A673 (cell line): ENCODE results near the gene PANX3. TPM values are rescaled to one million over a fixed set of nuclear protein-coding genes. Genes with fewer than 3 reads are reported as not detected.

ENCODE experiments used
- BruUV-seq: library from RNA; stranded (reverse); fragments of 400-500 nt; replicated peaks from 2 replicates; lab custom pipeline; 2021; lab: Mats Ljungman, UMichigan
- CTCF ChIA-PET: fragments of 300-600 bp; sonication (Branson Sonifier 250); formaldehyde crosslinking; loops from one replicate; lab custom pipeline; 2022; ENCODE audit warnings: antibody characterized with exemption; lab: Charles Lee
- POLR2A ChIA-PET: fragments of 300-600 bp; sonication (Branson Sonifier 250); formaldehyde crosslinking; loops from one replicate; lab custom pipeline; 2022; ENCODE audit warnings: antibody characterized with exemption; ENCODE audit not compliant: low non-redundant PET; lab: Charles Lee
- DNase-seq: peaks from one replicate; pipeline ENCODE4 v3.0.0-alpha.2; 2015; ENCODE audit warnings: low spot score
- H3K27ac ChIP-seq: fragments of 200-600 bp; sonication (generic); 2 replicates; pipeline ENCODE4 v1.5.1; 2016; ENCODE audit warnings: mixed run types, low read depth, mild to moderate bottlenecking, mixed read lengths, antibody characterized with exemption, low read length; ENCODE audit not compliant: poor library complexity, severe bottlenecking
- H3K27me3 ChIP-seq: fragments of 200-600 bp; sonication (generic); replicated peaks from 2 replicates; pipeline ENCODE4 v1.6.1; 2017; ENCODE audit warnings: mixed run types, low read depth, mild to moderate bottlenecking, mixed read lengths, antibody characterized with exemption, low read length; ENCODE audit not compliant: insufficient read depth, poor library complexity
- H3K36me3 ChIP-seq: fragments of 200-600 bp; sonication (generic); 2 replicates; pipeline ENCODE4 v1.6.1; 2016; ENCODE audit warnings: mixed run types, mild to moderate bottlenecking, mixed read lengths, antibody characterized with exemption, low read length; ENCODE audit not compliant: insufficient read depth, poor library complexity, severe bottlenecking
- H3K4me1 ChIP-seq: fragments of 200-600 bp; sonication (generic); 2 replicates; pipeline ENCODE4 v1.6.1; 2017; ENCODE audit warnings: mixed run types, mild to moderate bottlenecking, mixed read lengths, antibody characterized with exemption, low read length; ENCODE audit not compliant: insufficient read depth, poor library complexity, severe bottlenecking
- H3K4me3 ChIP-seq: fragments of 200-600 bp; sonication (generic); 2 replicates; pipeline ENCODE4 v1.5.1; 2016; ENCODE audit warnings: low read depth, mixed run types, mild to moderate bottlenecking, mixed read lengths, low read length; ENCODE audit not compliant: poor library complexity, severe bottlenecking
- H3K9me3 ChIP-seq: fragments of 200-600 bp; sonication (generic); 2 replicates; pipeline ENCODE4 v1.6.1; 2016; ENCODE audit warnings: mixed run types, low read depth, mild to moderate bottlenecking, mixed read lengths, antibody characterized with exemption, low read length; ENCODE audit not compliant: poor library complexity, severe bottlenecking
- CTCF ChIP-seq: fragments of 300-800, 200-600 bp; sonication (generic); conservative IDR thresholded peaks from 2 replicates; pipeline ENCODE4 v1.5.1; 2017; ENCODE audit warnings: low read depth, mild to moderate bottlenecking, antibody characterized with exemption, low read length, moderate library complexity, mixed read lengths
- EZH2 ChIP-seq: fragments of 200-600 bp; sonication (generic); IDR thresholded peaks from 2 replicates; pipeline ENCODE4 v1.6.1; 2017; ENCODE audit warnings: borderline replicate concordance, low read depth, mild to moderate bottlenecking, mixed read lengths, antibody characterized with exemption, low read length; ENCODE audit not compliant: poor library complexity, severe bottlenecking
- intact Hi-C: fragments of 100-400 bp; cut with micrococcal nuclease; formaldehyde crosslinking; loops from one replicate; pipeline ENCODE4 v1.10.0; 2022; ENCODE audit not compliant: unreplicated experiment
- total RNA-seq: library from RNA; stranded (reverse); gene quantifications from 2 replicates; pipeline ENCODE4 v1.2.3, GENCODE V29; 2021

The PANX3 gene
- total RNA-seq, 1 experiment from 2014 or later, result not detected

GRCh38 chr11:124646148-124646547 lies 34.9 kb downstream of the PANX3 start:
- TF ChIP-seq EZH2 (no peak), CTCF (no peak)
- Histone ChIP-seq H3K36me3 (no peaks in the 10 kb centered on the region), H3K27ac (no peak overlapping the region), H3K9me3 (no peaks in the 10 kb centered on the region), H3K27me3 (no peaks in the 10 kb centered on the region), H3K4me1 (peaks cover 6% of the 10 kb centered on the region), H3K4me3 (no peak overlapping the region)
- POLR2A ChIA-PET, result no interaction called here
- CTCF ChIA-PET, result no interaction called here
- intact Hi-C loops, result no loop called here
- BruUV-seq, result no TSS peak
- DNase-seq, result no peak

GRCh38 chr11:124648610-124649009 lies 37.4 kb downstream of the PANX3 start:
- ChIA-PET CTCF (interaction anchor here (0.6 kb wide), 1 partner anchor 145 kb away, joined by 3 read pairs; no protein-coding TSS in a partner anchor), POLR2A (no interaction called here)
- no peak overlapping the region for H3K4me3 ChIP-seq
- TF ChIP-seq CTCF, result no peak
- no peak for TF ChIP-seq EZH2
- no TSS peak for BruUV-seq
- peaks cover 6% of the 10 kb centered on the region for H3K4me1 ChIP-seq
- no peak for DNase-seq
- no peaks in the 10 kb centered on the region for H3K27me3 ChIP-seq
- H3K9me3 ChIP-seq, result no peaks in the 10 kb centered on the region
- intact Hi-C loops, result no loop called here
- H3K36me3 ChIP-seq, result no peaks in the 10 kb centered on the region
- no peak overlapping the region for H3K27ac ChIP-seq

- BruUV-seq, result no TSS peak
- intact Hi-C loops, result no loop called here
- Histone ChIP-seq H3K4me3 (no peak overlapping the region), H3K27ac (no peak overlapping the region), H3K36me3 (no peaks in the 10 kb centered on the region), H3K27me3 (no peaks in the 10 kb centered on the region), H3K9me3 (no peaks in the 10 kb centered on the region), H3K4me1 (peaks cover 19% of the 10 kb centered on the region)
- POLR2A ChIA-PET, result no interaction called here
- TF ChIP-seq CTCF, result no peak
- TF ChIP-seq EZH2, result no peak
- CTCF ChIA-PET, result no interaction called here
- peak; percentile 65 for DNase-seq
Observed at GRCh38 chr11:124656774-124657630, 45.8 kb downstream of the PANX3 start.
